IMR-90 (cell line): ENCODE measurements around the gene FAM76A.

Experiments used
- RAD21 ChIP-seq: IDR thresholded peaks from 2 replicates; pipeline ENCODE4 v1.6.1; 2012; ENCODE audit warnings: low read length, improper control_type of control experiment
- TF ChIP-seq, protein P1 (sequence below): conservative IDR thresholded peaks from 2 replicates; pipeline ENCODE4 v1.5.1; 2012; ENCODE audit warnings: mild to moderate bottlenecking, low read depth, low read length, improper control_type of control experiment

DNA sequence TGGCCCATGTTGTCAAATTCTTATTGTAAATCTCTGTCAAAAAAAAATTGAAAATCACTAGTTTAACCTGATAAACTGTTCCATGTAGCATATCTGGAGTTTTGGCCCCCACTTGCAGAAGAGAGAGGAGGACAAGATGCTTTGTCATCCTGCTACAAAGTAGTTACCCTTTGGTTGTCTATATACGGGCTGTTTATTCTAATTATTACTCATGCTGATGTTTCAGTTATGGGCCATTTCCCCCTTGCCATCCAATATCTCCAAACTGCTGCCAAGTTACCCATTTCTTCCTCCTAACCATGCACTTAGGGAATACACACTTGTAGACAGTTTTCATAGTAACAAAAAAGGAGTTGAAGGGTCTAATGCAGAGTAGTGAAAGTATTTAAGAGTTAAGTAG is 69.8 kb downstream of the FAM76A start:
- TF ChIP-seq, protein P1, sequence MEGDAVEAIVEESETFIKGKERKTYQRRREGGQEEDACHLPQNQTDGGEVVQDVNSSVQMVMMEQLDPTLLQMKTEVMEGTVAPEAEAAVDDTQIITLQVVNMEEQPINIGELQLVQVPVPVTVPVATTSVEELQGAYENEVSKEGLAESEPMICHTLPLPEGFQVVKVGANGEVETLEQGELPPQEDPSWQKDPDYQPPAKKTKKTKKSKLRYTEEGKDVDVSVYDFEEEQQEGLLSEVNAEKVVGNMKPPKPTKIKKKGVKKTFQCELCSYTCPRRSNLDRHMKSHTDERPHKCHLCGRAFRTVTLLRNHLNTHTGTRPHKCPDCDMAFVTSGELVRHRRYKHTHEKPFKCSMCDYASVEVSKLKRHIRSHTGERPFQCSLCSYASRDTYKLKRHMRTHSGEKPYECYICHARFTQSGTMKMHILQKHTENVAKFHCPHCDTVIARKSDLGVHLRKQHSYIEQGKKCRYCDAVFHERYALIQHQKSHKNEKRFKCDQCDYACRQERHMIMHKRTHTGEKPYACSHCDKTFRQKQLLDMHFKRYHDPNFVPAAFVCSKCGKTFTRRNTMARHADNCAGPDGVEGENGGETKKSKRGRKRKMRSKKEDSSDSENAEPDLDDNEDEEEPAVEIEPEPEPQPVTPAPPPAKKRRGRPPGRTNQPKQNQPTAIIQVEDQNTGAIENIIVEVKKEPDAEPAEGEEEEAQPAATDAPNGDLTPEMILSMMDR, result no peak
- no peak for TF ChIP-seq RAD21
